Stimulated activated CD8-positive, alpha-beta memory T cell treated with anti-CD3 and anti-CD28 coated beads, Interleukin-12 subunit alpha, Interleukin-12 subunit beta, amount 100 ng/mL, for 1 hour (primary cell): ENCODE measurements around the gene MAML3.

Experiments used
- DNase-seq: peaks from one replicate; pipeline ENCODE4 v3.0.0-alpha.2; 2020; ENCODE audit warnings: low read depth

MAML3 gene

DNA sequence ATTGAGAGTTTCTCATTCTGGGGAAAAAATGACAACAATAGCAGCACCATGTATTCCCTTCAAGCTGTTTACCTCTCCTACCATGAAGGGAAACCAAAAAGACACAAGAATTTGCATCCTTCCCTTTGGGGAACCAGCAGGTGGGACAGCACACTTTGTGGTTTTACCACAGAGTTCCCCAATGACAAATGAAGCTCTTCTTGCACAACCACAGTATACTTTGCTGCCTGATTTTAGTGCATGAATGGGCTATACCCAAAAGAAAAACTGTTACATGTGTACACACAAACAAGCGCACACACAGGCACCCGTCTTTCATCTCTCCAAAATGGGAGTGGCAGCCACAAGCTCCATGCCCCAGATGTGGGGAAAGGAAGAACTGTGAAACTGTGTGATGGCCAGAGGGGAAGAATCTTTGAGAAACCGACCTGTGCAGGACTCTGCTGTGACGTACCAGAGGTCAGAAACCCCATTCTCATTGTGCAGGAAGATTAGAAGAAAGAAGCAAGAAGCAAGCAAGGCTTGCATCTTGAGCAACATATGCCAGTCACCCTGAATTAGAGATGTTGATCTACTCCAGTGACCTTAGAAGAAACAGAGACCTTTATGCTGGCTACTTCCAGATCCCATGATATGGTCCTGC is 2.7 kb upstream of the MAML3 start:
- no peak for DNase-seq

DNA sequence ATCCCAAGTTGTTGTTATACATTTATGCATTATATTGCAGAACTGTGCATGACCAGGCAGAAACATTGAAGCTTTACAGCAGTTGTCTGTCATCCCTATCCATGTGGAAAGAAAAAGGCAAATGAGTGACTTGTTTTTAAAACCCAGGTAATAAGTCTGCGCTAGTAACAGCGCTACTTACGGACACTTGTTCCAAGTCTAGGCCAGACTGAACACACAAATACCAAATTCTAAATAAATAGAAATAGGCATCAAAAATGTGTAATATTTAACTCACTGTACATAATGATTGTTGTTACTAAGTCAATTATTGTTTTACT is 548 bp upstream of the MAML3 start:
- DNase-seq, result no peak

DNA sequence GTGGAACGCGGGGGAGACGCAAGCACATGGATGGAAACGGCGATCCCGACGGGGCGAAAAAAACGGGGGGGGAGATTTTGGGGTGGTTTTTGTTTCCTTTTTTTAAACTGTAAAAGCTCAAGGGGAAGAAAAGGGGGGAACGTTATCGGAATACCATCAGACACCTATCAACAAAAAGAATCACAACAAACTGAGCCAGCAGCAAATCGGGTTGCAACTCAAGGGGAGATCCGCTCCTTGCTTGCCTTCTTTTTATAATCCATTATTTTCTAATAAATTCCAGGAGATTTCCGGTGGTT is 616 bp downstream of the MAML3 start:
- no peak for DNase-seq

DNA sequence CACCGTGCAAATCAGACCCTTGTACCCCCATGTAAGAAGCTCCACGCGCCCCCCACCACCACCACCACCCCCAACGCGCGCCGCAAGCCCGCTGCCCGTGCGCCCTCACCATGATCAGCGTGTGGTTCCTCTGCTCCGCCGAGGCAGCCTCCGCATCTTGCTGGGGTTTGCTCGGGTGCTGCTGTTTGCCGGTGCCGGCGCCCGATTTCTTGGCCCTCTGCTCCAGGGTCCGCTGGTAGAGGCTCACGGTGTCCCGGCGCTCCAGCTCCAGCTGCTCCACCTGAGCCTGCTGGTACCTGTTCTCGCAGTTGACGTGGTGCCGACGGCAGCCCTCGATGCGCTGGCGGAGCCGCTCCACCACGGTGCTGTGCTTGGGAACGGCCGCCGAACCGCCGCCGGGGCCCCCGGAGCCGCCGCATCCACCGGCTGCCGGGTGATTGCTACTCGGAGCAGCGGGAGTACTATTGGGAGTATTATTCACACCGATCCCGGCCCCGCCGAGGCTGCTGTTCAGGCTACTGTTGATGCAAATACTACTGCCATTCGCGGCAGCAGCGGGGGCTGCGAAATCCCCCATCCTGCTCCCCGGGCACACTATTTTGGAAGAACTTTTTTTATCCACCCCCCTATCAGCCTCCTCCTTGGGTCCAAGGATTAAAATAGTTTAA is 1.1 kb downstream of the MAML3 start:
- DNase-seq, result peak; percentile 20

DNA sequence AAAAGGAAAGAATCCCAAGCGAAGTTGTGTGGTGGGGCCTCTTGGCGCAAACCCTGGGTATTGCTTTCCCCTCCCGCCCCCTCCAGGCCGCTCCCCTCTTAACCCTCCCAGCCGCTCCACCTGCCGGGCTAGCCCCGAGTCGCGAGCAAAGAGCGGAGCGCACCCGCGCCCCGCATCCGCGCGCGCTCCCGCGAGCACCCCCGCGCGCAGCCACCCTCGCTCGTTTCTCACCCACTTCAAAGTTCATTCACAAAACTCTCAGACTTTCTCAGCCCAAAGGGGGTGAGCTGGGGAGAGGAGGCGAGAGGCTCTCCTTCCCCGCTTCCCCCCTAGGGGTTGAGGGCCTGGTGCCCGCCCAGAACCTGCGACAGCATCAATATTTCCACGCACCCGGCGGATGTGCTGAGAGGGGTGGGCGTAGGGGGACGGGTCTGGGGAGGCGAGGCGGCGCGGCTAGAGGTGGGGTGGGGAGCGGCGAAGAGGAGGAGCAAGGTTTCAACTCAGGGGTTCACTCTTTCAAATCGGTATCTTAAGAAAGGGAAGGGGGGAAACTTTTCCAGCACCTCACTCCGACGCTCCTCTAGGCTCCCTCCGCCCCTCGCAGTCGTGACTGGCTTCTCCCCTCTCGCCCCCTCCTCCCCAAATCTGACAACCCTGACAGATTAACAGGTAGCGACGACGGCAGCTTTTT is 1.8 kb downstream of the MAML3 start:
- DNase-seq, result peak; percentile 58

DNA sequence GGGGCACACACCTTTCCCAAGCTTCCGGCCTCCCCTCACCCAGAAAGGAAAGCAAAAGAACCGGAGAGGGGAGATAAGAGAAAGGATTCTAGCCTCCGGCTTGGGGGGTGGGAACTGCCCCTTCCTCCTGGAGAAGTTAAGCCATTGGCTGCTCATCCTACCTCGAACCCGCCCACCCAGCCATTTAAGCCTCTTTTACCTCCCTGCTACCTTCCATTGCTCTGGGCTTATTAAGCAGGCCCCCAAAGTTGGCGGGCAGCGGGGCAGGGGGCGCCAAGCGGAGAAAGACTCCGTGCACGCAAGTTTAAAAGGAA is 2.3 kb downstream of the MAML3 start:
- DNase-seq, result peak; percentile 37

DNA sequence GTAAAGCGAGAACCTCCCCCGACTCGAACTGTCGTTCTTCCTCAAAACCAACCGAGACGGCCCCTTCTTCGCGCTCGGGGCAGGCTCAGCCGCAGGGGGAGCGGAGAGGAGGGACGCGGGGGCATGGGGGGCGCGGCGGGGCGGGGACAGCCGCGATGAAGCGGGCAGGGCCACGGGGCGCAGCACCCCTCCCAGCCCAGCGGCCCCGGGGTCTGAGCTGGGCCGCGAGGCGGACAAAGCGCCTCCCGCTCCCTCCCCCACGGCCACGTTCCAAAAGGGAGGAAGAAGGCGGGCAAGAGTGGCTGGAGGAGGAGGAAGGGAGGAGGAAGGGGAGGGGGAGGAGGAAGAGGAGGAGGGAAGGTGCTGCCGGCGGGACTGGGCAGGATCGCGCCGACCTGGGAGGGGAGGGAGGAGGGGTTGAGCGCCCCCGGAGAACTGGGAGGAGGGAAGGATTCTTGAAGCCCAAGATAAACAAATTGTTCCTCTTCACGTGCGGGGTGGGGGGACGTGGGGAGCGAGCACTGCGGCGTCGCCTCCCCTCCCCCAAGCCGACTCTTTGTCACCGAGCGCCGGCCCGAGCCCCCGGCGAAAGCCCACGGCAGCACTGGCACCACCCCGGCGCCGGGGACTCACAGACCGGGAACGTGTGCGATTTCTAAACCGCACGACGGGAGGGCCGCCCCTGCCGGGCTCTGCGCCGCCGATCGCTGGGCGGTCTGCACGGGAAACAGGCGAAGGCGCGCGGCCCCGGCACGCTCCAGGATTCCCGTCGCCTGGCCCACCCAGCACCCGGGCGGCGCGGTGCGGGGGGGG is 2.9 kb downstream of the MAML3 start:
- peak; percentile 47 for DNase-seq

DNA sequence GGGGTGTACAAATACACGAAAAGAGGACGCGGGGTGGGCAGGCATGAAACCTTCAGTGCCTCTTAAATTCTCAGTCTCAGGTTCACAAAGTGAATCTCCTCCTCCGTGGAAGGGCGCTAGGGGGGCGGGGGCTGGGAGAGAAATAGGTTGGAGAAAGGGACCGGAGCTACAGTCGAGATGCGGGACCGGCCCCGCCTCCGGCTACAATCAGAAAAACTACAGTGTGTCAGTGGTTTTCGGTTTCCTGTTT is 3.4 kb downstream of the MAML3 start:
- no peak for DNase-seq

DNA sequence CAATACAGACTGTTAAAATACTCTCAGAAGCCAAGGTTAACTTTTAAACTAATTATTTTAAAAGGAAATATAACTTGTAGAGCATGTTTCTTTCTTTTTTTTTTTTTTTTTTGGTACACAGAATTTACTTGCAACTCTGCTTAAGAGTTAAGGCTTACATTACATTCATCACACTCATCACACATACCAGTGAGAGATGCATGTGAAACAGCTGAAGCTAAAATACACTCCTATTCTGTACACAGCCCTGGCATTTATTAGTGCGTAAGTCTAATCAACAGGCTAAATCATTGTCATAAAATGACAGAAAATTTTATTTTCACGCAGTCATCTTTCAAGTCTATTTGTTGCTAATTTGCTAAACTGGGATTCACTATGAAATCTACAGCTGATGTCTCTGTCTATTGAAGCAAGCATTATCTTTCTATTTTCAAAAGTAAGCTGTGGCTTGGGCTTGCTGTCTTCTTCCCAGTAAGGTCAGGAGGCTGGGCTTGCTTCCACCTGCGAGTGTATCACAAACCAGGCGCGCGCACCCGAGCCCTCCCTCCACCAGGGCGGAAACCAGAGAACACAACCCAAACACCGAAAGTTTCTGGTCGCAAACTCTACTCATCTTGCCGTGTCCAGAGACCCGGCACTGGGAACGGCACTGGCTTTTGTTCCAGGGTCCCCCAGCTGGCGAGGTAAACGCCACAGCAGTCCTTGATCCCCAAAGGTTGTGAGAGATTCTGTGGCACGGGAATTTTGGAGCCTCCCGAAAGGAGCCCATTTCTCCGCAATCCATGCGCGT is 3.9 kb downstream of the MAML3 start:
- peak; percentile 37 for DNase-seq

DNA sequence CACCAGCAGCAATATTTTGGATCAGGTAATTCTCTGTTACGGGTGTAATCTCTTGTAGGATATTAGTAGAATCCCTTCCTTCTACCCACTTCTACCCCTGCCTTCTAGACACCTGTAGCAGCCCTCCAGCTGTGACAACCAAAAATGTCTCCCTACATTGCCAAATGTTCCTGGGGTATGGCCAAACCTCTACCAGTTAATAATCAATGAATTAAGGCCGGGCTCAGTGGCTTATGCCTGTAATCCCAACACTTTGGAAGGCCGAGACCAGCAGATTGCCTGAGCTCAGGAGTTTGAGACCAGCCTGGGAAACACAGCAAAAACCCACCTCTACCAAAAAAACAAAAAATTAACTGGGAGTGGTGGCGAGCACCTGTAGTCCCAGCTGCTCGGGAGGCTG is 9.9 kb downstream of the MAML3 start:
- no peak for DNase-seq

DNA sequence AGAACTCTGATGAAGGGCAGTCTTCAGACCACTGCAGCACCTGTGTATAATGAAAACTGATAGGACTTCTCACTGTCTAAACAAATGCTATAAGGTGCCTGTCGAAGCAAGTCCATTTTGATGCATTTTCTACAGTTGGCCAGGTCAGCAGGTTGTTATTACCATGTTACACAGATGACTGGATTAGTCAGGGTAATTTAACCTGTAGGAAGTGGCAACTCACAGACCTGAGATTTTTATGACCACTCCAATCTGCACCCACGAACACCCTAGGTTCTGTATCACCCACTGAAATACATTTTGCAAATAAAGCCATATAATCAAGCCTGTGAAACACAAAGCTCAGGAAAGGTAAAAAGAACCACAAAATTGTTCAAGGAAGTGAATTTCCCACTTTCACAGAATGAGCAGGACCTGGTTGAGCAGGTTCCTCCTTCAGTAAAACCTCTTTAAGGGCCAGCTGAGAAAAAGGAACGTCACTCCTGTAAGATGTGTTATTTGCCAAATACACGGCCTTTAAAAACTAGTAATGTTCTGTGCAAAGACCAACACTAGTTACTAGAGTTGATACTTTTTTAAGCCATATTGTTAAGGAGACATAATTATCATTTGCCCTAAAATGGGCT is 12.7 kb downstream of the MAML3 start:
- no peak for DNase-seq

DNA sequence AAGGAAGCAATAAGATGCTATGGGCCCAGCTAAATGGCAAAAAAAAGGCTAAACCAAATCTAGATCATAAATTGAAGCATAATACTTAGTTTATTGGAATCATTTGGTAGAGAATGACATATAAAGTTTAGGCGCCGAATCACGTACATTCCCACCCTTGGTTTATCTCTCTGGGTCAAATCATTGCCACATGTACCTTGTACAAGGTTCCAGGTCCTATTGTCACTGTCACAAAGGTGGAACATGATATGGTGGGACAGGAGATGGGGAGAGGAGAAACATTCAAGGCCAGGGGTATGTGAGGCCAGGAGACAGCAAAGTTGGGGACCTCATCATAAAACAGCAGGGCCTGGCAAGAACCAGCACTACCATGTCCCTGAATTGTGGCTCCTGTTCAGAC is 13.4 kb downstream of the MAML3 start:
- no peak for DNase-seq

DNA sequence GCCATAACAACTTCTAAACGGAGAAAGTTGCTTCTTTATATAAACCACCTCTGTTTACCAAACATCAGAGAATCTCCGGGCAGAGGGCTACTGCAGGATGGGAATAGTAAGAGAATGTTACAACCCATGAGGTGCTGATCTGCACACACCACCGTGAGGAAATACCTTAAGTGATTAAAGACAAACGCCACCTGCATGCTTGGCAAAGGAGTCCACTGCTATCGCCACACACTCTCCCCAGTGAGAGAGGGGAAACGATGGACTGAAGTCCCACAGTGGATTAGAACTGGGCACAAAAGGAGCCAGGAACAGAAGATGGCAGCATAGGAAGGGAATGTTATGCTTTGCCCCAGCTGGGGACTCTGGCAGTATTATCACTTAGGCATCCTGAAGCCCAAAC is 15.6 kb downstream of the MAML3 start:
- no peak for DNase-seq

DNA sequence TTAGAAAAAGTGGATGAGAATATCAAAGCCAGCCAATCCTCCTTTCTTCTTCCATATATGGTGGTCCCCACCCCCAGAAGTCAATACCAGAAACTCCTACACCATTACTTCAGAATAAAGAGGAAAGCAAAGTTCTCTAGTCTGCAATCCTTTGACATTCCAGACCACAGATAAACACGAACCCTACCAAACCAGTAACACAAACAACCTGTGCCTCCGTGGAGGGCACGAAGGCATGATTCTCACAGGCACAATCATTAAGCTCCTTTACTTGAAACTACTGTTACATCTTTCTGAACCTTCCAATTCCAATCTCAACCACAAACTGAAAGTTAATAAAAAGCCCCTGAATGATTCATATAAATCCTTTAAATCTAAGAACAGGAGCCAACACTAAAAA is 16.3 kb downstream of the MAML3 start:
- DNase-seq, result no peak

DNA sequence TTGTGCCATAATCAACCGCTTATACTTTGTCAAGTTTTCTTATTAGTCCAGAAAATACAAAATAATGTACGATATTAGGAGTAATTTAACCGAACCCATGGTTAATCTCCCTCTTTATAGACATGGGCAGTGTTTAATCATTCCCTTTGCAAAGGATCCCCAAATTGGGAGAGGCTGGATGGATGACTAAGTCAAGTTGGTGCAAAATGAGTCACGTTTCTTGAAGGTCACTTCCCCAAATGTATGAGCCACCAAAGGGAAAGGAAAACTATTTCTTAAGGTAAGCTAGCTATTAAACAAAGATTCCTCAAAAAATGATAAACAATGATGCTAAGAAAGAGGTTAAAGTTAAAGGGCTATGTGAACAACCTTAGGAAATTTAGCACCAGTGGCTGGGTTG is 17.5 kb downstream of the MAML3 start:
- DNase-seq, result no peak

DNA sequence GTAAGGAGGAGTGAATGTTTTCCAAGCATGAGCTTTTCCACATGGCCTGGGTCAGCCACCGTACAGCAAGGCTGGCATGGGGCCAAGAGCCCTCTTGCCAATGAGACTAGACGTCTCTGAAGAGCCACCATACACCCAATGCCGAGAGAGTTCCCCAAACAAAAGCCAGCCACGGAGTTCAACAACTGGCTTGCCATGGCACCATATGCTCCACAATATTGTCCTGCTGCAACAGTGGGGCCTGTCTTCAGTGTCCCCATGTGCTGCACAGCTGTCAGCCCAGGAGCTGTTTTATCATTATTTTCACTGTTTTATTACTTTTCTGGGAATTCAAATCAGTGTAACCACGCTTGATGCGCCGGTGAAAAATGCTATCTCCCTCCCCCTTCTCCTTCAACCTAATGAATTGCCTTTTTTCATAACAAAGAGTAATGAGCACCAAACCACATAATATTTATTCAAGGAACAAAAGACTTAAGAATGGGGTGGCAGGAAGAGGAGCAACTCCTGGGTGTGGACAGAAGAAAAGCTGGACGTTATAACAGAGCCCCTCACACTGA is 18.4 kb downstream of the MAML3 start:
- no peak for DNase-seq

DNA sequence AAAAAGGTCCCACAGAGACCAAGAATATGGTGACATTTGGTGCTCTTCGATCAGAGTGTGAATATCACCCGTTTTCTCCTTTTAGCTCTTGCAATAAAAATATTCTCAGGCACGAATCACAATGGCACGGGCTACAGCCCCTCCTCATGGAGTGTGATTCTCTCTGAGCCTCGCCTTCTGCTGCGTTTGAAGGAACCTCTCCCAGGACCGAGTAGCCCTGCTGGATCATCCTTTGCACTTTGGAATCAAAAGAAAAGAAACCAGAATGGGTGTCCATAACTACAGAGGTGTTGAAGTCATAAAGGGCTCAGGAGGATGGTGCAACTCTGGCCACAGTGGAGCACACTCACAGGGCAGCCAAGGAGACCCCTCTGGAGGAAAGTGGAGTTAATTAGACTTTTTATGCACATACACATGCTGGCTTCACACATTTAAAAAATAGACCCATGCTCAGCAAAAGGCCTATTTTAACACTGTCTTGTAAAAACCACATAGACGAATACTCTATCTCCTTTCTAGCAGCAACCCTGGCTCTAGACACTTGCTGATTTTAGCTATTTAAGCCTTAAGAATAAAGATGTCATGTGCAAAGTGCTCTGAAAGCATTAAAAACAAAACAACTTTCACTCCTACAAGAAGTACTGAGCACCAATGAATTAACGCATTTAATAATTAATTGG is 19.1 kb downstream of the MAML3 start:
- DNase-seq, result no peak

DNA sequence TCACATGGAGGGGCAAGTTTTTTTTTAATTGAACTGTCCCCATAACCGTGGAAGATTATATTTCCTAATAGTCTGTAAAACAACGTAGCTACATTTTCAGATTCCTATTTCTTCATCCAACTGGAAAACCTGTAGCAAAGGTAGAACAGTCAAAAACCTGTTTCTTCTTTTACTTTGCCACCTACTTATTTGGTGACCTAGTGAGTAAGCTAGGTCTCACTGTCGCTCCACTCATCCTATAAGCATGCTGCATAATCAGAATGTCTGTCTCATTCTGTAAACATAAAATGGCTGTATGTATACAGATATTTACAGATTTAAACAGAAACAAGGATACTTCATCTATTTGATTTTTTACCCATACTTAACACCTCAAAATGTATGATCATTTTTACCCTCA is 20.4 kb downstream of the MAML3 start:
- DNase-seq, result no peak

DNA sequence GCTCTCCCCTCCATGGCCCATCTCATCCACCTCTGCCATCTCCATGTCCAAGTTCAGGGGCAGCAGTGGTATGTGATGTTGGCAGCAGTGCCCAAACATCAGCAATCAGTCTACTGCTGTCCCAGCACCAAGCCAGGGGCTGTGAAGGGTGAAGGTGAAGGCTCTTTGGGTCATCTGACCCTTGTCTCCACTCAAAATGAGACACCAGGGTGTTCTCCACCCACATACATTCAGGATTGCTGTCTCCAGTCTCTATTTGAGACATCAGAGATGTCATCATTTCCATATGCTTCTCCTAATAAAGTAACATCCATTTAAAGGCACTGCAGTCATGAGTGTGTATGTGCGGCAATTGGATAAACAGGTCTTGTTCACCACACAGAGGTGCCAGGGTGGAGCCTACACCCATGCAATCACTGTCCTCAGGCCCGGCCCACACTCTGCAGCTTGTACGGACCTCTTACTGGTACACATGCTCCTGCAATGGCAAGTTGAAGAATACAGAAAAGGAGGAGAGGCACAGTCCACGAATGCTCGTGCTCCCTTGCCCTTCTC is 22.2 kb downstream of the MAML3 start:
- DNase-seq, result no peak

DNA sequence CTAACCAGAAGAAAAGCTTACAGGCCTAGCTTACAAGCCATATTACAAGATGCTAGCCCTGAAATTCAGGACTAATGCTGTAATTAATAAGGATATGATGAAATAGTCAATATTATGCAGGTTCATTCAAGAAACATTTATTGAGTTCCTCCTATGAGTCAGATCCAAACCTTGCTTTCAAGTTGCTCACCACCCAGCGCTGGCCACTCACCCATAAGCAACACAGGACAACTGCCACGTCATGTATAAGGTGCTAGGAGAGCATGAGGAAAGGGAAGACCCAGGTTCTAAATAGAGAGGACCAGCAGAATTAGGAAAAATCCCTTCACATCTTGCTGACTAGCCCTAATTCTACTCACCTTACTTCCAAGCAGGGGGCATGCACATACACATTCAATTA is 23.3 kb downstream of the MAML3 start:
- DNase-seq, result no peak

DNA sequence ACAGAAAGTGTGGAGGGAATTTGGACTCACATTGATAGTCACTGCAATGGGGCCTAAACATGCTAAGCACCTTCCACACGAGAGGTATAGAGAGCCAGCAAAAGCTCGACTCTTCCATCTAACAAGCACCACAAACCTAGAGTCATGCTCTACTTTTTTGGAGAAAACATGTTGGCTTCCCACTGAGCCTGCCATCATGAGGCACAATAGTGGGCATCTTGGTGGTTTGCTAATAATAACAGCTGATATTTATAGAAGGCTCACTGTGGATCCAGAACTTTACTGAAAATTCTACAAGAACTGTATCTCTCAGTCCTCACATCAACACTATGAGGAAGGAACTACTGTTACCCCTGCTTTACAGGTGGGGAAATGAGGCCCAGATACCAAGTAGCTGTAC is 26.6 kb downstream of the MAML3 start:
- DNase-seq, result no peak
